ENCODE data around the gene RAI14.

Gene RAI14

GRCh38 chr5:34858790-34859189, 202.7 kb downstream of the RAI14 start:
- Histone ChIP-seq H3K4me1 (ENCODE audit: insufficient read depth, insufficient read length) (no peaks in the 10 kb centered on the region), H3K4me3 (ENCODE audit: insufficient read length, low read depth) (no peak overlapping the region), H3K36me3 (ENCODE audit: insufficient read depth, insufficient read length, low read length) (no peaks in the 10 kb centered on the region), H3K9ac (ENCODE audit: insufficient read length, low read depth) (no peak overlapping the region), H3K9me3 (ENCODE audit: insufficient read depth, low read length) (no peaks in the 10 kb centered on the region), H3K27me3 (ENCODE audit: insufficient read depth, insufficient read length) (no peaks in the 10 kb centered on the region)
- TF ChIP-seq YY1 (IDR thresholded peaks at IDR 0.05; ENCODE audit: insufficient read depth, insufficient read length) (no peak), SUZ12 (IDR thresholded peaks at IDR 0.05; ENCODE audit: extremely low read depth, insufficient read depth, insufficient read length) (no peak), ZNF274 (IDR thresholded peaks at IDR 0.05; ENCODE audit: low read depth, low read length) (no peak)
- DNase-seq (ENCODE audit: low read depth, low spot score): no peak

DNA sequence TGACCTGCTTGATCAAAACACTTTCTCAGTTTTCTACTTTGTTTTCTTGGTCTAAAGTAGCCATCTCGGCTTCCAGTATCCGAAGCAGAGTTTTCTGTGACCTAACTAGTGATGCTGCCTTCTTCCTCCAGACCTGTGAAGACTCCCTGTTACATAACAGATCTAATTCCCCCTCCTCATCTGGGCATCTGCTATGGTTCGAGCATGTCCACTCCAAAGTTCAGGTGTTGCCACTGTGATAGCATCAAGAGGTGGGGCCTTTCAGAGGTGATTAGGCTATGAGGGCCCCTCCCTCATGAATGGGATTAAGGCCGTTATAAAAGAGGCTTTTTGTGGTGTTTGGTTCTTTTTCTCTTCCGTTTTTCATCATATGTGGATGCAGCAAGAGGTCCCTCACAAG, 203.1 kb downstream of the RAI14 start:
- Histone ChIP-seq H3K9ac (ENCODE audit: insufficient read length, low read depth) (no peak overlapping the region), H3K27me3 (ENCODE audit: insufficient read depth, insufficient read length) (no peaks in the 10 kb centered on the region), H3K36me3 (ENCODE audit: insufficient read depth, insufficient read length, low read length) (no peaks in the 10 kb centered on the region), H3K4me3 (ENCODE audit: insufficient read length, low read depth) (no peak overlapping the region), H3K4me1 (ENCODE audit: insufficient read depth, insufficient read length) (no peaks in the 10 kb centered on the region), H3K9me3 (ENCODE audit: insufficient read depth, low read length) (no peaks in the 10 kb centered on the region)
- no peak for TF ChIP-seq SUZ12 (IDR thresholded peaks at IDR 0.05; ENCODE audit: extremely low read depth, insufficient read depth, insufficient read length)
- TF ChIP-seq YY1 (IDR thresholded peaks at IDR 0.05; ENCODE audit: insufficient read depth, insufficient read length): no peak
- TF ChIP-seq ZNF274 (IDR thresholded peaks at IDR 0.05; ENCODE audit: low read depth, low read length): no peak
- no peak for DNase-seq (ENCODE audit: low read depth, low spot score)

DNA sequence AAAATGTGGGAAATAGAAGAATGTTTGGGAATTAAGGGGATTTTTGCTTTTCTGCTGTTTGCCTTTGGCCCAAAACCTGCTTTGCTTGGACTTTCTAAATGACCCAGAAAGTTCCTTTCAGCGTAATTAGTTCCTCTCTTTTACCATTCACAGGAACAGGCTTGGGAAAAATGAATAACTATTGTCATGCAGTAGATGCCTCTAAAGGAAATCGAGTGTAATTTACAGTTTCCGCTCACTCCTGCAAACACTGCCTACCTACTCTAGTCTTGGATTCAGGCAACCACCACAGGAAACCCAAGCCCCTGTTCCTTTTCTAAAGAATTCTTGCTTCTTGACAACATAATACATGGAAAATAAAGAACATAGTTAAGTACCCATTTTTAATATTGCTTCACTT, 207.8 kb downstream of the RAI14 start:
- Histone ChIP-seq H3K4me3 (ENCODE audit: insufficient read length, low read depth) (no peak overlapping the region), H3K9me3 (ENCODE audit: insufficient read depth, low read length) (no peaks in the 10 kb centered on the region), H3K4me1 (ENCODE audit: insufficient read depth, insufficient read length) (no peaks in the 10 kb centered on the region), H3K36me3 (ENCODE audit: insufficient read depth, insufficient read length, low read length) (no peaks in the 10 kb centered on the region), H3K9ac (ENCODE audit: insufficient read length, low read depth) (no peak overlapping the region), H3K27me3 (ENCODE audit: insufficient read depth, insufficient read length) (no peaks in the 10 kb centered on the region)
- no peak for DNase-seq (ENCODE audit: low read depth, low spot score)
- TF ChIP-seq SUZ12 (IDR thresholded peaks at IDR 0.05; ENCODE audit: extremely low read depth, insufficient read depth, insufficient read length) (no peak), YY1 (IDR thresholded peaks at IDR 0.05; ENCODE audit: insufficient read depth, insufficient read length) (no peak), ZNF274 (IDR thresholded peaks at IDR 0.05; ENCODE audit: low read depth, low read length) (no peak)

- H3K4me3 ChIP-seq (ENCODE audit: insufficient read length, low read depth): no peak overlapping the region
- DNase-seq (ENCODE audit: low read depth, low spot score): no peak
- TF ChIP-seq YY1 (IDR thresholded peaks at IDR 0.05; ENCODE audit: insufficient read depth, insufficient read length) (no peak), ZNF274 (IDR thresholded peaks at IDR 0.05; ENCODE audit: low read depth, low read length) (no peak), SUZ12 (IDR thresholded peaks at IDR 0.05; ENCODE audit: extremely low read depth, insufficient read depth, insufficient read length) (no peak)
- no peaks in the 10 kb centered on the region for H3K4me1 ChIP-seq (ENCODE audit: insufficient read depth, insufficient read length)
- H3K27me3 ChIP-seq (ENCODE audit: insufficient read depth, insufficient read length): no peaks in the 10 kb centered on the region
- H3K36me3 ChIP-seq (ENCODE audit: insufficient read depth, insufficient read length, low read length): no peaks in the 10 kb centered on the region
- H3K9ac ChIP-seq (ENCODE audit: insufficient read length, low read depth): no peak overlapping the region
- H3K9me3 ChIP-seq (ENCODE audit: insufficient read depth, low read length): no peaks in the 10 kb centered on the region
These were observed 209.0 kb downstream of the RAI14 start for GRCh38 chr5:34865091-34865490.

GRCh38 chr5:34866989-34867471, 210.9 kb downstream of the RAI14 start:
- TF ChIP-seq YY1 (IDR thresholded peaks at IDR 0.05; ENCODE audit: insufficient read depth, insufficient read length) (no peak), ZNF274 (IDR thresholded peaks at IDR 0.05; ENCODE audit: low read depth, low read length) (no peak), SUZ12 (IDR thresholded peaks at IDR 0.05; ENCODE audit: extremely low read depth, insufficient read depth, insufficient read length) (no peak)

DNA sequence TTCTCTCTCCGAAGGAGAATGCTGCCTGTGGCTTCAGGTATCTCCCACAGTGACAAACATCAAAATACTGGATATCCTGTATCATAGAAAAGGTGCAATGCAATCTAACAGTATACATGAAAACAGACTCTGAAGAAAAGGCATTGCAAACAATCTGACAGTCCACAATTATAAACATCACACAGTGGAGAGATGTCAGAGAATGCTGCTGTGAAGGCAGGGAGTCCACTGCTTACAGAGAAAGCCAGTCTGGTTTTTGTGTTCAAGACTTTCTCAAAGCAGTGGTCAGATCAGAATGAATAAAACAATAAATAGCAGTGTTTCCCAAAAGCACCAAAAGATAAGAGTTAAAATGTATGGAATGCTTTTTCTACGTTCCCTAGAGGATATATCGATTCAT, 211.5 kb downstream of the RAI14 start:
- H3K9ac ChIP-seq (ENCODE audit: insufficient read length, low read depth): no peak overlapping the region
- no peaks in the 10 kb centered on the region for H3K9me3 ChIP-seq (ENCODE audit: insufficient read depth, low read length)
- H3K36me3 ChIP-seq (ENCODE audit: insufficient read depth, insufficient read length, low read length): no peaks in the 10 kb centered on the region
- no peak for TF ChIP-seq YY1 (IDR thresholded peaks at IDR 0.05; ENCODE audit: insufficient read depth, insufficient read length)
- no peak for TF ChIP-seq SUZ12 (IDR thresholded peaks at IDR 0.05; ENCODE audit: extremely low read depth, insufficient read depth, insufficient read length)
- TF ChIP-seq ZNF274 (IDR thresholded peaks at IDR 0.05; ENCODE audit: low read depth, low read length): no peak
- H3K4me3 ChIP-seq (ENCODE audit: insufficient read length, low read depth): no peak overlapping the region
- no peaks in the 10 kb centered on the region for H3K27me3 ChIP-seq (ENCODE audit: insufficient read depth, insufficient read length)
- H3K4me1 ChIP-seq (ENCODE audit: insufficient read depth, insufficient read length): no peaks in the 10 kb centered on the region
- DNase-seq (ENCODE audit: low read depth, low spot score): no peak

More at GRCh38 chr5:34866989-34867471, 210.9 kb downstream of the RAI14 start:
- Histone ChIP-seq H3K27me3 (ENCODE audit: insufficient read depth, insufficient read length) (no peaks in the 10 kb centered on the region), H3K4me1 (ENCODE audit: insufficient read depth, insufficient read length) (no peaks in the 10 kb centered on the region), H3K9ac (ENCODE audit: insufficient read length, low read depth) (no peak overlapping the region), H3K4me3 (ENCODE audit: insufficient read length, low read depth) (no peak overlapping the region), H3K9me3 (ENCODE audit: insufficient read depth, low read length) (no peaks in the 10 kb centered on the region), H3K36me3 (ENCODE audit: insufficient read depth, insufficient read length, low read length) (no peaks in the 10 kb centered on the region)
- no peak for DNase-seq (ENCODE audit: low read depth, low spot score)

DNA sequence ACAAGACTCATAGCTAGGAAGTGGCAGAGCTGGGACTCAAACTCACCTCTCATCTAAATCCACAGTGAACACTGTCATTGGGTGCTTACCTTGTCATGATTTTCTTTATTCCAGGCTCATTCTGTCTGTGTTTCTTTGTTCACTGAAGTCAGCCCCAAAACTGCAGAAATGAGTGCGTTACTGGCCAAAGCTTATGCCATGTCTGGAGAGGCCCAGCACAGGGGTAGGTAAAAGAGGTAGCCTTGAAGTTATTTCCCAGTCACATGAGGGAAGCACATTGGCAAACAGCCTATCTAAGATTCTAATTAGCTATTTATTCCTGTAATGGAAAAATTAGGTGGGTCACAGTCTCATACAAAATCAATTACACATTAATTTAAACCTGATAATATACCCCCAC, 212.7 kb downstream of the RAI14 start:
- no peak overlapping the region for H3K9ac ChIP-seq (ENCODE audit: insufficient read length, low read depth)
- no peak for TF ChIP-seq ZNF274 (IDR thresholded peaks at IDR 0.05; ENCODE audit: low read depth, low read length)
- TF ChIP-seq SUZ12 (IDR thresholded peaks at IDR 0.05; ENCODE audit: extremely low read depth, insufficient read depth, insufficient read length): no peak
- no peak for TF ChIP-seq YY1 (IDR thresholded peaks at IDR 0.05; ENCODE audit: insufficient read depth, insufficient read length)
- no peaks in the 10 kb centered on the region for H3K36me3 ChIP-seq (ENCODE audit: insufficient read depth, insufficient read length, low read length)
- no peak for DNase-seq (ENCODE audit: low read depth, low spot score)
- no peaks in the 10 kb centered on the region for H3K9me3 ChIP-seq (ENCODE audit: insufficient read depth, low read length)
- H3K27me3 ChIP-seq (ENCODE audit: insufficient read depth, insufficient read length): no peaks in the 10 kb centered on the region
- no peak overlapping the region for H3K4me3 ChIP-seq (ENCODE audit: insufficient read length, low read depth)
- no peaks in the 10 kb centered on the region for H3K4me1 ChIP-seq (ENCODE audit: insufficient read depth, insufficient read length)
